ENCODE results near the gene PDPK1. TPM values are rescaled to one million over a fixed set of nuclear protein-coding genes. Genes with fewer than 3 reads are reported as not detected.
"Not testable (repeated sequence)": the region's sequence is repeated elsewhere in the genome, so short reads cannot be mapped to it uniquely, and the experiment has no call there.

The PDPK1 gene
- total and polyA plus RNA-seq, 3 experiments from 2014 or later: 46.2 to 58.5 (median 56.8) TPM

DNA sequence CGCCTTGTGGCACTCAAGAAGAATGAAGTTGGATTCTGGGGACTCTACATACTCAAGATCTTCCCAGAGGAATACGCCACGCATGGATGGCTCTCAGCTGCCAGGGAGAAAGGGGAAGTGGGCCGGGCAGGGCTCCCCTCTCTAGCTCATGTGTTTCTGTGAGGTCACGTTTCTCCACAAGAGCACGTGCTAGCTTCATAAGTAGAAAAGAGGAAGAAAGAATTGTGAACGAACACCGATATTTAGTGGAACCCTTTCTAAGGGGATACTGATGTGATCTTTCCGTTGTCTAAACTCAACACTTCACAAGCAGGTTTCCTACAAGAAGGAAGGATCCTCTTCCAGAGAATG is 101.9 kb downstream of the PDPK1 start:
- H3K4me3 Mint-ChIP-seq; H3K27ac Mint-ChIP-seq; POLR2A ChIA-PET; H3K27ac ChIP-seq (ENCODE audit: low read depth, low read length); H3K4me1 ChIP-seq (ENCODE audit: insufficient read depth, low read length); DNase-seq; H3K4me1 Mint-ChIP-seq; H3K36me3 ChIP-seq (ENCODE audit: insufficient read depth, low read length); H3K9me3 Mint-ChIP-seq; H3K36me3 Mint-ChIP-seq; H3K4me3 ChIP-seq (ENCODE audit: low read length); H3K27me3 Mint-ChIP-seq; CTCF ChIA-PET; H3K9me3 ChIP-seq (ENCODE audit: low read length); H3K27me3 ChIP-seq (ENCODE audit: insufficient read depth, low read length, poor library complexity, severe bottlenecking): not testable (repeated sequence)

DNA sequence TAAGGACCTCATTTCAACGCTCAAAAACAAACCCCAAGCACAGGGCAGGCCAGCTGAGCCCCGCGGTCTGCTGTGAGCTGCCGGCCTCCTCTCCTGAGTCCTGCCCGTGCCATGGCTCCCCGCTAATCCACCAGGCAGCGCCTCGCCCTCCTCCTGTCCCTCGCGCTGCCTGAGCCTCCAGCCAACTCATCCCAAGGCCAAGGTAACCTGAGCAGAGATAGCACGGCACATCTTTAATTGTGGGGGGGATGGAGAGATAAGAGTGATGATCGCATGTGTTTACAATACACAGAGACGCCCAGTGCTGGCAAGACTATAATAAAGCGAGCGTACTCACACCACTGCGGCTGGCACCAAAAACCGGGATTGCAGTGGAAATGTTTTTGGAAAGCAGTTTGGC is 104.7 kb downstream of the PDPK1 start:
- H3K27me3 ChIP-seq (ENCODE audit: insufficient read depth, low read length, poor library complexity, severe bottlenecking); H3K4me1 ChIP-seq (ENCODE audit: insufficient read depth, low read length); H3K4me3 Mint-ChIP-seq; H3K36me3 Mint-ChIP-seq; H3K27ac Mint-ChIP-seq; DNase-seq; H3K9me3 Mint-ChIP-seq; POLR2A ChIA-PET; CTCF ChIA-PET; H3K27me3 Mint-ChIP-seq; H3K4me3 ChIP-seq (ENCODE audit: low read length); H3K36me3 ChIP-seq (ENCODE audit: insufficient read depth, low read length); H3K27ac ChIP-seq (ENCODE audit: low read depth, low read length); H3K9me3 ChIP-seq (ENCODE audit: low read length); H3K4me1 Mint-ChIP-seq: not testable (repeated sequence)

DNA sequence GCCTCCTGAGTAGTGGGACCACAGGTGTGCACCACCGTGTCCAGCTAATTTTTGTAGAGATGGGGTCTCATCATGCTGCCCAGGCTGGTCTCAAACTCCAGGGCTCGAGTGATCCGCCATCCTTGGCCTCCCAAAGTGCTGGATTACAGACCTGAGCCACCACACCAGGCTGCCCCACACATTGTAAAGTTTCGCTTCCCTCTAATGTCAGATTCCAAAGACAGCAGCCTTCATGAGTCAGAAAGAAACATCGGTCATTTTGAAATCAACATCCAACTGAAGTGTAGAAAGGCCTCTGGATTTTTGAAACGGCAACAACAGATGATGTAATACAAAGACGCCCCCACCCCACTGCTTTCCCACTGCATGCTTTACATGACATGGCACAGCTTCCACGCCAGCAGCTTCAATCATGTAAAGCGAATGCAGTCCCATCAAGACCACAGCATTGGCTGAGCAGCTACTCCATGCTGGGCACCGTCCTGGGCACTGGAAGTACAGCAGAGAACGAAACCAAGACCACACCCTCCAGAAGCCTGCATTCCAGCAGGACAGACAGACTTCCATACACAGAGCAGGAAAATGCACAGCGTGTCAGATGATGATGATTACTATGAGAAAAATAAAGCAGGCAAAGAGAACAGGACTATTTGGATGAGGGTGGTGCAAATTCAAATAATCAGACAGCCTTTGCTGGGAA is 107.1 kb downstream of the PDPK1 start:
- DNase-seq; H3K27me3 Mint-ChIP-seq; H3K4me1 ChIP-seq (ENCODE audit: insufficient read depth, low read length); POLR2A ChIA-PET; CTCF ChIA-PET; H3K9me3 ChIP-seq (ENCODE audit: low read length); H3K4me3 Mint-ChIP-seq; H3K27ac Mint-ChIP-seq; H3K27ac ChIP-seq (ENCODE audit: low read depth, low read length); H3K9me3 Mint-ChIP-seq; H3K36me3 ChIP-seq (ENCODE audit: insufficient read depth, low read length); H3K27me3 ChIP-seq (ENCODE audit: insufficient read depth, low read length, poor library complexity, severe bottlenecking); H3K36me3 Mint-ChIP-seq; H3K4me3 ChIP-seq (ENCODE audit: low read length); H3K4me1 Mint-ChIP-seq: not testable (repeated sequence)

DNA sequence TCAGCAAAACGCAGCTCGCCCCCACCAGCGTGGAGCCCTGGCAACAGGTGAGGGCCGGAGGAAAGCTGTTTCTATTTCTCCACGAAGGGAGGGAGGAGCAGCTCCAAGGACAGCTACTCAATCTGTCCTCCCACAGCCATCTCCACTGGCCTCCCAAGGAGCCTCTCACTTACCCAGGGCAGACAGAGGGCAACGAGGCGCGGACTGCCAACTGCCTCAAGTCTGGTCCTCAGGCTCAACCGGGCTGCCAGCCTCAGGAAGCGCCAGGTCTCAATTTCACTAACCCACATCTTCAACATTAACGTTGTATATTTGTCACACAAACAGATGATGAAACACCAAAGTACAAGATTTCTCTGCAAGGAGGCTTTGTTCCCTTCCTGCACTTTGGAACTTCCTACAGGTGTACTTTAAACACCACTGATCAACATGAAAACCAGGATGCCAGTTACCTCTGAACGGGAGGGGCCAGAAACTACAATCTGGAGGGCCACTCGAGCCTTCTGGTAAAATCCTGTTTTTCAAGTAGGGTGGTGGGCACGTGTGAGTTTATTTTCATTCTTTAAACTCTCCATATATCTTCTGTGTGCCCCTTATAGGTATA is 113.5 kb downstream of the PDPK1 start:
- CTCF ChIA-PET; H3K9me3 ChIP-seq (ENCODE audit: low read length); H3K36me3 Mint-ChIP-seq; H3K27ac ChIP-seq (ENCODE audit: low read depth, low read length); POLR2A ChIA-PET; H3K27ac Mint-ChIP-seq; H3K9me3 Mint-ChIP-seq; H3K36me3 ChIP-seq (ENCODE audit: insufficient read depth, low read length); H3K4me3 ChIP-seq (ENCODE audit: low read length); H3K27me3 ChIP-seq (ENCODE audit: insufficient read depth, low read length, poor library complexity, severe bottlenecking); H3K4me1 Mint-ChIP-seq; H3K4me3 Mint-ChIP-seq; H3K27me3 Mint-ChIP-seq; H3K4me1 ChIP-seq (ENCODE audit: insufficient read depth, low read length); DNase-seq: not testable (repeated sequence)

Other genes starting within 250 kb of the PDPK1 start
- 1 to 10 TPM; 7.0 to 7.9 TPM for gene ABCA3, start 197.3 kb upstream of the PDPK1 start, total RNA-seq
- gene ABCA3, start 197.3 kb upstream of the PDPK1 start, polyA plus RNA-seq: 4.1 TPM
- gene CCNF, start 108.6 kb upstream of the PDPK1 start, total RNA-seq: 10 to 100 TPM; 30.5 to 30.8 TPM
- 2.6 TPM for gene CCNF, start 108.6 kb upstream of the PDPK1 start, polyA plus RNA-seq
- 10 to 100 TPM; 32.1 to 34.2 TPM for gene TEDC2, start 77.9 kb upstream of the PDPK1 start, total RNA-seq
- 0.56 TPM for gene TEDC2, start 77.9 kb upstream of the PDPK1 start, polyA plus RNA-seq
- not detected for gene NTN3, start 66.7 kb upstream of the PDPK1 start, total RNA-seq
- gene NTN3, start 66.7 kb upstream of the PDPK1 start, polyA plus RNA-seq: not detected
- 10 to 100 TPM; 28.3 to 32.7 TPM for gene TBC1D24, start 62.9 kb upstream of the PDPK1 start, total RNA-seq
- 3.5 TPM for gene TBC1D24, start 62.9 kb upstream of the PDPK1 start, polyA plus RNA-seq
- gene ATP6V0C, start 24.1 kb upstream of the PDPK1 start, total RNA-seq: 100 to 1,000 TPM; 154 to 157 TPM
- 101 TPM for gene ATP6V0C, start 24.1 kb upstream of the PDPK1 start, polyA plus RNA-seq
- 10 to 100 TPM; 34.1 to 35.5 TPM for gene AMDHD2, start 17.6 kb upstream of the PDPK1 start, total RNA-seq
- gene AMDHD2, start 17.6 kb upstream of the PDPK1 start, polyA plus RNA-seq: 21.2 TPM
- gene CEMP1, start 6.6 kb upstream of the PDPK1 start, total RNA-seq: under 1 TPM in 1 of 2 experiments, not detected in 1; 0.16 TPM
- 3.3 TPM for gene CEMP1, start 6.6 kb upstream of the PDPK1 start, polyA plus RNA-seq
- gene KCTD5, start 144.5 kb downstream of the PDPK1 start, total RNA-seq: 10 to 100 TPM; 49.7 to 50.5 TPM
- gene KCTD5, start 144.5 kb downstream of the PDPK1 start, polyA plus RNA-seq: 21.2 TPM
- gene PRSS27, start 182.2 kb downstream of the PDPK1 start, total RNA-seq: 1 to 10 TPM; 1.3 to 1.6 TPM
- not detected for gene PRSS27, start 182.2 kb downstream of the PDPK1 start, polyA plus RNA-seq
- 100 to 1,000 TPM; 517 to 529 TPM for gene SRRM2, start 214.6 kb downstream of the PDPK1 start, total RNA-seq
- 130 TPM for gene SRRM2, start 214.6 kb downstream of the PDPK1 start, polyA plus RNA-seq
- 100 to 1,000 TPM; 322 to 338 TPM for gene ELOB, start 239.3 kb downstream of the PDPK1 start, total RNA-seq
- gene ELOB, start 239.3 kb downstream of the PDPK1 start, polyA plus RNA-seq: 274 TPM
- gene PRSS33, start 249.5 kb downstream of the PDPK1 start, total RNA-seq: under 1 TPM; 0.15 to 0.22 TPM
- gene PRSS33, start 249.5 kb downstream of the PDPK1 start, polyA plus RNA-seq: not detected